ENCODE data around the gene CDKL5. TPM values are rescaled to one million over a fixed set of nuclear protein-coding genes. Genes with fewer than 3 reads are reported as not detected.

Gene CDKL5
- total and polyA plus RNA-seq, 7 donors = 0.42 to 3.8 (median 1.6) TPM

DNA sequence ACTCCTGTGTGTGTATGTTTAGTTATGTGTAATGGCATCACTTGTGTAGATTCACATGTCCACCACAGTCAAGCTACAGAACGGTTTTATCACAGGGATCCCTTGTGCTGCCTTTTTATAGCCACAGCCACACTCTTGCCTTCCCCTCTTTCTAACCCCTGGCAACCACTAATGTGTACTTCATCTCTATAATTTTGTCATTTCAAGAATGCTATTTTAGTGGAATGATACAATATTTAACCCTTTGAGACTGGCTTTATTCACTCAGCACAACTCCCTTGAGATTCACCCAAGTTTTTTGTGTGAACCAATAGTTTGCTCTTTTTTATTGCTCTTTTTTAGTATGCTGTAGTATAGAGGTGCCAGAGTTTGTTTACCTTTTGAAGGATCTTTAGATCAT, 112.1 kb downstream of the CDKL5 start:
- WGBS, 3 donors = 57 to 71% (median 57%) methylated on average over 1 of the region's 1 CpG
- H3K27ac ChIP-seq = no peak overlapping the region
- no peaks in the 10 kb centered on the region for H3K4me1 ChIP-seq
- DNase-seq = no peak
- no peak overlapping the region for H3K4me3 ChIP-seq
- ATAC-seq = no peak
- intact Hi-C loops (cut with DNase I) = no loop called here
- TF ChIP-seq, protein P1, sequence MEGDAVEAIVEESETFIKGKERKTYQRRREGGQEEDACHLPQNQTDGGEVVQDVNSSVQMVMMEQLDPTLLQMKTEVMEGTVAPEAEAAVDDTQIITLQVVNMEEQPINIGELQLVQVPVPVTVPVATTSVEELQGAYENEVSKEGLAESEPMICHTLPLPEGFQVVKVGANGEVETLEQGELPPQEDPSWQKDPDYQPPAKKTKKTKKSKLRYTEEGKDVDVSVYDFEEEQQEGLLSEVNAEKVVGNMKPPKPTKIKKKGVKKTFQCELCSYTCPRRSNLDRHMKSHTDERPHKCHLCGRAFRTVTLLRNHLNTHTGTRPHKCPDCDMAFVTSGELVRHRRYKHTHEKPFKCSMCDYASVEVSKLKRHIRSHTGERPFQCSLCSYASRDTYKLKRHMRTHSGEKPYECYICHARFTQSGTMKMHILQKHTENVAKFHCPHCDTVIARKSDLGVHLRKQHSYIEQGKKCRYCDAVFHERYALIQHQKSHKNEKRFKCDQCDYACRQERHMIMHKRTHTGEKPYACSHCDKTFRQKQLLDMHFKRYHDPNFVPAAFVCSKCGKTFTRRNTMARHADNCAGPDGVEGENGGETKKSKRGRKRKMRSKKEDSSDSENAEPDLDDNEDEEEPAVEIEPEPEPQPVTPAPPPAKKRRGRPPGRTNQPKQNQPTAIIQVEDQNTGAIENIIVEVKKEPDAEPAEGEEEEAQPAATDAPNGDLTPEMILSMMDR (IDR thresholded peaks at IDR 0.05) = no peak
- no peaks in the 10 kb centered on the region for H3K36me3 ChIP-seq (ENCODE audit: insufficient read depth in 1 of 2, low read depth in 1 of 2)
- no peaks in the 10 kb centered on the region for H3K27me3 ChIP-seq (ENCODE audit: insufficient read depth in 3 of 3, low read length in 2 of 3)
- no peaks in the 10 kb centered on the region for H3K9me3 ChIP-seq

DNA sequence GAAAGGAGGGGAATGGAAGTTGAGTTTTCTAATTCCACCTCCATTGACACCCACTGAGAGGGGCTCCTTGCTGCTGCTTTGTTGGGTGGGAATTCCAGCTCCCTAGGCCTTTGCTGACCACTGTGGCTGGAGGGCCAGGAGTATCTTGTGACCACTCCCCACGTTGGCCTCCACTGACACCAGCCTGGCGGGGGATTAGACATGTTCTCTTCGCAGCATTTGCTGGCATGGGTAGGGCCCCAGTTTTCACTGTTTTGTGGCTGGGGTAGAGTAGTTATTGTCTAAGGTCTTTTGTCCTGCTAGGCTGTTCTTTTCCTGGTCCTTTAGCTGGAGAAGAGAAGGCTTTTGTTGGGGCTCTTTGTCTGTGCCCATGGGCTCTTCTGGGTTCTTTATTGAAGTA, 116.7 kb downstream of the CDKL5 start:
- Histone ChIP-seq H3K27ac (no peak overlapping the region), H3K27me3 (ENCODE audit: insufficient read depth in 3 of 3, low read length in 2 of 3) (no peaks in the 10 kb centered on the region), H3K36me3 (ENCODE audit: insufficient read depth in 1 of 2, low read depth in 1 of 2) (no peaks in the 10 kb centered on the region), H3K4me3 (no peak overlapping the region), H3K9me3 (no peaks in the 10 kb centered on the region), H3K4me1 (no peaks in the 10 kb centered on the region)
- no peak for ATAC-seq
- 73 to 81% (median 79%) methylated on average over 3 of the region's 3 CpGs for WGBS, 3 donors
- intact Hi-C loops (cut with DNase I) = no loop called here
- TF ChIP-seq, protein P1 (IDR thresholded peaks at IDR 0.05) = no peak
- no peak for DNase-seq

GRCh38 chrX:18542905-18543304, 117.5 kb downstream of the CDKL5 start:
- no peak overlapping the region for H3K4me3 ChIP-seq
- TF ChIP-seq, protein P1 (IDR thresholded peaks at IDR 0.05) = no peak
- no peaks in the 10 kb centered on the region for H3K36me3 ChIP-seq (ENCODE audit: insufficient read depth in 1 of 2, low read depth in 1 of 2)
- H3K27ac ChIP-seq = no peak overlapping the region
- DNase-seq (no peak), ATAC-seq (no peak)
- WGBS, 3 donors = 75 to 85% (median 82%) methylated on average over 6 of the region's 6 CpGs
- H3K4me1 ChIP-seq = no peaks in the 10 kb centered on the region
- no peaks in the 10 kb centered on the region for H3K27me3 ChIP-seq (ENCODE audit: insufficient read depth in 3 of 3, low read length in 2 of 3)
- H3K9me3 ChIP-seq = no peaks in the 10 kb centered on the region
- intact Hi-C loops (cut with DNase I) = no loop called here

- WGBS, 3 donors = 86 to 96% (median 89%) methylated on average over 1 of the region's 1 CpG
- TF ChIP-seq, protein P1 (IDR thresholded peaks at IDR 0.05) = no peak
- Histone ChIP-seq H3K27ac (no peak overlapping the region), H3K36me3 (ENCODE audit: insufficient read depth in 1 of 2, low read depth in 1 of 2) (no peaks in the 10 kb centered on the region), H3K9me3 (no peaks in the 10 kb centered on the region), H3K4me1 (no peaks in the 10 kb centered on the region), H3K4me3 (no peak overlapping the region), H3K27me3 (ENCODE audit: insufficient read depth in 3 of 3, low read length in 2 of 3) (no peaks in the 10 kb centered on the region)
- ATAC-seq (no peak), DNase-seq (no peak)
- intact Hi-C loops (cut with DNase I) = no loop called here
Measured at GRCh38 chrX:18543738-18544137, 118.3 kb downstream of the CDKL5 start.

- no peak for DNase-seq
- H3K4me1 ChIP-seq = no peaks in the 10 kb centered on the region
- H3K36me3 ChIP-seq (ENCODE audit: insufficient read depth in 1 of 2, low read depth in 1 of 2) = no peaks in the 10 kb centered on the region
- H3K4me3 ChIP-seq = no peak overlapping the region
- 93 to 100% (median 99%) methylated on average over 2 of the region's 2 CpGs for WGBS, 3 donors
- no peaks in the 10 kb centered on the region for H3K9me3 ChIP-seq
- intact Hi-C loops (cut with DNase I) = no loop called here
- ATAC-seq = no peak
- H3K27ac ChIP-seq = no peak overlapping the region
- TF ChIP-seq, protein P1 (IDR thresholded peaks at IDR 0.05) = no peak
- H3K27me3 ChIP-seq (ENCODE audit: insufficient read depth in 3 of 3, low read length in 2 of 3) = no peaks in the 10 kb centered on the region
Measured at GRCh38 chrX:18545771-18546170, 120.4 kb downstream of the CDKL5 start.
